HG03060 (cell line): ENCODE data around the gene SORT1.
"Not testable (repeated sequence)": the region's sequence is repeated elsewhere in the genome, so short reads cannot be mapped to it uniquely, and the experiment has no call there.

Source experiments
- ATAC-seq: cut with Tn5 transposase; IDR thresholded peaks from one replicate; pipeline ENCODE4 v1.9.1; 2021; ENCODE audit warnings: low read depth, moderate number of reproducible peaks; ENCODE audit not compliant: unreplicated experiment

SORT1 gene

DNA sequence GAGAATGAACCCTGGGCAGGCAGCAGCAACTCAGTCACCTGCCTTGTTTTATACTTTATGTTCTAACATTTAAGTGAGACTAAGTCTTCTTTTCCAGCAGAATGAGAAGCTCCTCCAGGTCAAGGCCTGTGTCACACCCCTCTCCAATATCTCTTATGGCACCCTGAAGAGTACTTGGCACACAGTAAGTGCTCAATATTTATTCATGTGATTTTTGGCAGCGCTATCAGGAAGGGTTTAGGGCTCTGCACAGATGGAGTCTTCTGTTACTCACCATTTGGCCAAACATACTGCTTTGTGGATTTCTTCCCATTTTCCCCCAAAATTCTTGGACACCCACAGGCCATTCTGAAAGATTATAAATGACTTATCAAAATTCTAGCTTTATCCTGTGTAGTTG, 47.1 kb downstream of the SORT1 start:
- ATAC-seq: no peak

DNA sequence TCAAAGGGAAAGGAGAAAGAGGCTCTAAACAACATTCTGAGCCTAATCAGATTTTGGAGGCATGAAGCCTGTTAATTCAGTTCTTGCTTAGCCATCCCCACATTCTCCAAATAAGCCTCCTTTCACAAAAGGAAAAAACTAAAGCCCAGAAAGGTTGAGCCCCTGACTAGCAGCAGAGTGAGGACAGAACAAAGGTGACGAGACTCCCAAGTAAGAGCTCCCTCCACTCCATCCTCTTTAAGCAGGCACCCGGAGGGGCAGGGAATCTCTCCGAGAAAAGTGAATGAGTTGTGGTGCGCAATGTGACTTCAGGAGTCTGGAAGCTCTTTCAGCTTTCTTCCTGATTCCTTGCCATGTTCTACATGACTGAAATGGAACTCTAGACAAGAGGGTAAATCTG, 47.5 kb downstream of the SORT1 start:
- no peak for ATAC-seq

DNA sequence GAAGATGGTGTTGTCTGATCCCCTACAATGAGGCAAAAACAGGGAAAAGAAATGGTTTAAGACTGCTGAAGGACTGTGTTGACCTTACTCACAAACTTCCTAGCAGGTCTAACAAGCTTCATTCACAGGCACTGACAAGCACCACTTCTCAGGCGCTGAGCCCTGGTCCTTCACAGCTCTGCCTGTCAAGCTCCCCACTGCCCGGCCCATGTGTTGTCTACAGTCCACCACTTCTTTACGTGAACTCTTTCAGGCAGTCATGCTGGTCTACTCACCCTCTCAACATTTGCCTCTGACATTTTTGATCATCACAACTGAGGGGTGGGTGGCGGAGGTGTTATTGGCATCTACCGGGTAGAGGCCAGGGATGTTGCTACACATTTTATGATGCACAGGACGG, 50.2 kb downstream of the SORT1 start:
- no peak for ATAC-seq

DNA sequence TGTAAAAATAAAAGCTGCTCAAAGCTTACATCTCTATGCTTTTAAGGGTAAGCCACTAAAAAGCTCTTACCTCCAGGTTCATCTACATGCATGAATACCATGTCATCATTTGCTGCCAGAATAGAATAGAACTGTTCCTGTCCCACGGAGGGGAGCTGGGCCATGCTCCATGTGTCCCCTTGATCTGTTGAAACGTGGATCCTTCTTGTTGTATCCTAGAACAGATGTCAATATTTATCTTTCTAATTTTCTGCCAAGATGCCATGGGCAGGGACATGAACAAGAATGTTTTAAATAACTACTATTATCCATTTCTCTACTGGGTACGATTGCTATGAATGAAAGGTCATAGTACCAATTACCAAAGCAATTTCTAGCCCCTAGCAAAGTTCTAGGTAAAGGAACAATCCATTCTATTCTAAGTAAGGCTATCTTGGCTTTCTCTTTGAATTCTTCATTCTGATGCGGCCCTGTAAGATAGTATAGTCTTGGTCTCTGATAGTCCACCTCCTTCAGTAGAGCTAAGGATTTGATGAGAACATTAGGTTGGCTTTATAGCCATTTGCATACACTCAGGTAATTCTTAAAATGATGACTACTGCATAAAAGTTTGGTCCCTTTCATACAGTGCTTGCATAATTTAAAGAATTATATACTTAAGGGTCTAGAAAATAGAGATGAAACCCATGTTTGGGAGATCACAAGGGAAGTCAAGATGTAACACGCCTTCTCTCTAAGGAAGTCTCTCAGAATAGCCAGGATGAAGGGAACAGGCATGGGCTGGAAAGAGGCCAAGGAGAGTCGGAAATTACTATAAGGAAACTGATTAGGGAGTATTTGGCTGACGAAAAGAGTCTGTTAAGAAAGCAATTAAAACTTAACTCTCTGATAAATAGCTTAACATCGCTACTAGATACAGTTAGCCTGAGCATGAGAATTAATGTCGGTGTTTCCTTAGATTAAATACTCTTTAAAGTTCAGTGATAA, 55.5 kb downstream of the SORT1 start:
- no peak for ATAC-seq

DNA sequence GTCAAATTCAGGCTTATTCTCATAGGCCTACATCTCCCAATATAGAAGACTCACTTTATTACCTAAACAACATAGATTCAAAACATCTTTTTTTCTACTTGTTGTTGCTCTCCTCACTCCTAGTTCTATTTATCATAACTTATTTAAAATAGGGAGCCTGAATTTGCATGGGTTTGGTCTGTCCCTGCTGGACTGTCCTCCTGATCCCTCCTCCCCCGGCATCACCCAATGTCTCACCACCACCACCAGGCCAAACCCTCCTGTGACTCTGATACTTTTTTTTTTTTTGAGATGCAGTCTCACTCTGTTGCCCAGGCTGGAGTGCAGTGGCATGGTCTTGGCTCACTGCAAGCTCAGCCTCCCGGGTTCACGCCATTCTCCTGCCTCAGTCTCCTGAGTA, 59.1 kb downstream of the SORT1 start:
- ATAC-seq: no peak

DNA sequence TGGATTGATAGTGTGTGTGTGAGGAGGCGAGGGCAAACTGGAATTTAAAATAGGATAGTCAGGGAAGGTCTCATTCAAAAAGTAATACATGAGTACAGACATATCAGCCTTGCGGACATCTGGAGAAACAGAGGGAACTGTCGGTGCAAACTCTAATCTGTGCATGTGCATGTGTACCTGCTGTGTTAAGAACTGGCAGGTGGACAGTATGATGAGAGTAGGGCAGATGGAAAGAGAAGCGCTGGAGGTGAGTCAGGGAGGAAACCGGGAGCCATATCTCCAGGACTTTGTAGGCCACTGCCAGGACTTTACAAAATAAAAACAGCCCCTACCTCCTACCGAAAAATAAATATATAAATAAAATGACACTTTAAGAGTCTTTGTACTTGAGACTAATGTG, 59.6 kb downstream of the SORT1 start:
- no peak for ATAC-seq

DNA sequence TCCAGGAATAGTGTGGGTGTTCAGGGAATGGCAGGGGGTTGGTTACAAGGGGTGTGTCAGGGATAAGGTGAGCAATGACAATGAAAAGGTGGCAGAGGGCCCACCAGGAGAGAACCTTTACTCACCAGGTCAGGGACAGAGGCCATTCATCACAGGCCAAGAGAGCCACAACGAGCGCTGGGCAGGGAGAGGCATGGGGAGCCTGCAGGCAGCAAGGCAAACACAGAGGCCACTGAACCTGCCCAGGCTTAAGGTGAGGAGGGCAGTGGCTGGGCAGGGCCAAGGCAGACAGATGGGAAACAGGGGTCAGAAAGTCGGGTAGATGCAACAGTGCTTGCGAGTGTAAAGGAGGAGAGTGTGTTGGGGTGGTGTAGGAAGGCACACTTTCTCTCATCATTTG, 62.6 kb downstream of the SORT1 start:
- no peak for ATAC-seq

DNA sequence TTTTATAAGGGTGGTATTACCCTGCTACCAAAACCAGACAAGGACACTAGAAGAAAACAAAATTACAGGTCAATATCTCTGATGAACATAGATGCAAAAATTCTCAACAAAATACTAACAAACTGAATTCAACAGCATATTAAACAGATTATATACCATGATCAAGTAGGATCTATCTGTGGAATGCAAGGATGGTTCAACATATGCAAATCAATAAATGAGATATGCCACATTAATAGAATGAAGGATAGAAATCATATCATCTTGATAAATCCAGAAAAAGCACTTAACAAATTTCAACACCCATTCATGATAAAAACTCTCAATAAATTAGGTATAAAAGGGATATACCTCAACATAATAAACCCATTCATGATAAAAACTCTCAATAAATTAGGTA, 66.6 kb downstream of the SORT1 start:
- no peak for ATAC-seq

DNA sequence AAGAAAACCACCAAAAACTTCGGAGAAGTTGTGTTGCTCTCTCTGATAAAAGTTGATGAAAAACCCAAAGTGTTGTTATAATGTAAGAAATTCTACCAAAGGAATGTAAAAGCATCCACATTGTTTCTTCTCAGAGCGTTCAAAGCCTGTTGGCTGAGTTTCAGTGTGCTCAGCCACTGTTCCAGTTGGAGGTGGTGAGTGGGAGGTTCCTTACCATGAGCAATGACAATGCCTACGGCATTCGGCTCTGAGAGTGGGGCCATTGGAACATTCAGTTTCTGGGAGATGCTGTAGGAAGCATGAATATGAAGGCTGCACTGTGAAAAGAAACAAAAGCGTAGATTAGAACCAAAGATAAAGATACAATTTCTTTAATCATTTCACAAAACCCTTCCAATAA, 70.4 kb downstream of the SORT1 start:
- ATAC-seq: no peak

DNA sequence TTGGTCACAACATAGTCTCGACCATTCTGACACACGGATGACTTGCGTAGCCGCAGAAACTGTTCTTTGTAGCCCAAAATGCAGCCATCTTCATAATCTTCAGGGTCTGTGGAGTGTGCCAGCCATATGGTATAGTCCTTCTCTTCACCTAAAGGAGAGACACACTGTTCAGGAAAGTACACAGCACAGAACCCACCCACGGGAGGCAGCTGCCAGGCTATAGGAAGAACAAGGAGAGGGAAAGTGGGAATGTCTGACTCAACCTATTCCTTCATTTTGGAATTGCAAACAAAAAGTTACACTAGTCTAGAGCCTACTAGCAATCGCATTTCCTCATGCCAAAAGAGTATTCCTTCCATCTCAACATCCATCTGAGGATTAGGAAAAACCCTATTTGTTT, 74.7 kb downstream of the SORT1 start:
- no peak for ATAC-seq

DNA sequence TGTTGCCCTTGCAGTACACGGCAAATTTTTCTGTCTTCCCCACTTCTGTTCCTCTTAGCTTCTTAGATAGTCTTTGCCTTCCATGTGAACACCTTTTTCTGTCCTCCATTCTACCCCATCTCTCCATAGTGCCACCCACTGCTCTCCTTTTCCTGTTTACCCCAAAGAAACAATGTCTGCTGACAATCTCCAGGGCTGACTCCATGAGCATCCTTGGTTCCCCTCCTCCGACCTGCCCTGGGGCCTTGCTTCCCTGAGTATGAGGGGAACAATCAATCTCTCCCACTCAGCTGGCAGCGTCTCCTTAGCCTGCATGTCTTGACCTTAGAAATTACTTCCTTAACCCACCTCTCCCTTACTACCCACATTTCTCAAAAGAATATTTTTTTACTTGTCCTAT, 78.6 kb downstream of the SORT1 start:
- ATAC-seq: no peak

DNA sequence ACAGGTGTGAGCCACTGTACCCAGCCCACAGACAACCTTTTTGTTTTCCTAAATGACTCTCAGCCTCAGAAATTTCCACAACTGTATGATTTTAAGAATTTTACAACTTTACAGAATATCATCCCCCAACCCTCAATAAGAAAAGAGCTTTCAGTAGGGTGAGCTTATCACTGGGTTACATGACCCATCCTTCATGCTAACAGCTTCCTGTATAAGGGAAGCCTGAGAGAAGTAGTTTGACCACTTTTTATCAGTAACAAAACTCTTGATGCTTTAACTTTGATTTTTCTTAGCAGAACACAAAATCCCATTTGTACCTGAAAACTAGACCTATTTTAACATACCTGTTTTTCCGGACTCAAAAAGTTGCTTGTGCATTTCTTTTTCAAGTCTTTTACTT, 81.2 kb downstream of the SORT1 start:
- ATAC-seq: no peak

DNA sequence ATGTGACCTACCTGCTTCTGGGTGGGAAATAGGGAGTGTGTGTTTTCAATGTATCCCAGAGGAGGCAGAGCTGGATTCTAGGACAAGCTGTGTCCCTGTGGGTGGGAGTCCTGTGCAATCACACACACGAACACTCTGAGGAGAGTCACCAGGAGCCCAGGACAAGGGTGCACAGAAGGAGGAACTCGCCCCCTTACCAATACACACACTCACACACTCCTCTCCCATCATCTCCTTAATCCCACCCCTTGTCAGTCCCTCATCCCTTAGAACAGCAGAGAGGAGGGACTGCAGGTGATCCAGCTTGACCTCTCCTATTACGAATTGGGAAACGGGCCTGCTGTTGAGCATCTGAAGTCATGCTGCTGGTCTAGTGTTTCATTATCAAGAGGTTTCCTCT, 82.4 kb downstream of the SORT1 start:
- no peak for ATAC-seq

DNA sequence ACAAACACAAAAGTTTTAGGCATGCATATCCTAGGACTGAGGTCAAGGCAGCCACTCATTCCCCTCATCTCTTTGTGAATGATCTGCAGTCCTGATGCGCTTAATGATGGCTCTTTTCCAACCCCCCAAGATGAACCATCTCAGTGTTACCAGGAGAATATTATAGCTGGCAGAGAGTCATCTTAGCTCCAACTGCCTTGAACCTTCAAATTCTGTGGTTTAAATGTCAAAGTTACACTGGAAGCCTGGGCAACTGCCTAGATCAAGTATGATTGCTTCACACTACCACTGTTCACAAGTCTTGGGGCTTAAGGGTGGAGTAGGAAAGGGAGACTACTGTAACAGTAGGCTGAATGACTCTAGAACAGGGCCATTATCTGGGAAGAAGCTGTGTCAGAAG, 82.9 kb downstream of the SORT1 start:
- ATAC-seq: no peak

DNA sequence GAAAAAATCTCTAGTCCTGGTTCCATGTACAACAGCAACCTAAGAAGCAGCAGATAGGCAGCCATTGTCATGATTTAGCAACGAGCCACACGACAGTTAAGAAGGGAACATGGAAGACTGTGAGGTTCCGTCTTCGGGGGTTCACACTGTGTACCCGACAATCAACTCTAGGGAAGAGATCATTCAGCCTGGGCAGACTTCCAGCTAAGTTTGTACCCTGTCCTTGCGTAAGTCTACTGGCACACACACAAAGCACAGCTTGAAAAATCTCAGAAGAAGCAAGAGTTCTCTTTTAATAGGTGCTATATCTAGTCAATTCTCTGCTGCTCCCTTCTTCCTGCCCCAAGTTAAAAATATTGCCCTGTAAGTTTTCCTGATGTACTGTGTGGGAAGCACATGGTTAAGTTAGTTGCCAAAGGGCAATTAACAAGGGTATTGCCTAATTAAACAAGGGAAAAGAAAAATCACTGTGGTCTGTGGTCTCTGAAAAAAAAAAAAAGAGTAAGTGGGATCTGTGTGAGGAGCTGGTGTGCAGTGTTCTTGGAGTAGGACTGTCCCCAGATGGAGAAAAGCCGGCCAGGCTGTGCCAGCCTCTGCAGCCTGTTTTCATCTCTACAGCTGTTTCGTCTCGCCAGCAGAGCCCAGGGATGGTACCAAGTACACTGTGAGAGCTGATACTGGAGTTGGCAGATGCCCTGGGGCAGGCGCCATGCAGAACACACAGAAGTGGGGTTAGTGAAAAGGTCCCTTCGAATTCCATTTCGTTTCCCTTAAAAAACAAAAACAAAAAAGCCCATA, 84.5 kb downstream of the SORT1 start:
- no peak for ATAC-seq

DNA sequence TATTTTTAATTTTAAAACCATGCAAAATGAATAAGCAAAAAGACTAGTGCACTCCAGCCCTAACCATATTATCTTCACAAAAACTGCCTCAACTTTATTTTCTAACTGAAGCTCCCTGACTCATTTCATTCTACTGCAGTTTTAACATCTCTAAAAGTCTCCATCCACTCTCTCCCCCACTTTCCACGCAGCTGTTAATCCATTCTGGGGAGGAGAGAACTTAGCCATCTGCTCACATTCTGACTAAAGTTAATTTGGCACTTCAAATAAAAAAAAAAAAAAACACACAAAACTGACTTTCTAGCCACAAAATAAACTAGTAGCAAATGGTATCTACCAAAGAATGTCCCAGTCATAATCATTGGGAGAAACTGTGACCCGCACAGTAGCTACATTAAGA, 85.5 kb downstream of the SORT1 start:
- no peak for ATAC-seq

DNA sequence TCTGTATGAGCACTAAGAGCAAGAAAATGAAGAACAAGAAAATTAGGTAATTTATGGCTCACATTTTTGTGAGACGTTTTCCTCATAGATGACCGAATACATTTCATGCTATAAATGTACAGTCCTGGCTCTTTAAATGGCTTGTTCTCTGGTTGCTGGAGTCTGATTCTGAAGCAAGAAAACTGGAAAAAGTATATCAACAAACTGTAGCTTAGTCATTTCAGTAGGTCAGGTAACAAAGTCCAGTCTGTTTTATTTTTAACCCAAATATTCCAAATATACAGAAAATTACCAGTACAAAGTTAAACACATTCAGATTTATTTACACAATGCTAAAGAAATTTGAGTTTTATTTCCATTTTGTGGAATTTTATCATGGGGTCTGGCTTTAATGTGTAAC, 88.4 kb downstream of the SORT1 start:
- no peak for ATAC-seq

DNA sequence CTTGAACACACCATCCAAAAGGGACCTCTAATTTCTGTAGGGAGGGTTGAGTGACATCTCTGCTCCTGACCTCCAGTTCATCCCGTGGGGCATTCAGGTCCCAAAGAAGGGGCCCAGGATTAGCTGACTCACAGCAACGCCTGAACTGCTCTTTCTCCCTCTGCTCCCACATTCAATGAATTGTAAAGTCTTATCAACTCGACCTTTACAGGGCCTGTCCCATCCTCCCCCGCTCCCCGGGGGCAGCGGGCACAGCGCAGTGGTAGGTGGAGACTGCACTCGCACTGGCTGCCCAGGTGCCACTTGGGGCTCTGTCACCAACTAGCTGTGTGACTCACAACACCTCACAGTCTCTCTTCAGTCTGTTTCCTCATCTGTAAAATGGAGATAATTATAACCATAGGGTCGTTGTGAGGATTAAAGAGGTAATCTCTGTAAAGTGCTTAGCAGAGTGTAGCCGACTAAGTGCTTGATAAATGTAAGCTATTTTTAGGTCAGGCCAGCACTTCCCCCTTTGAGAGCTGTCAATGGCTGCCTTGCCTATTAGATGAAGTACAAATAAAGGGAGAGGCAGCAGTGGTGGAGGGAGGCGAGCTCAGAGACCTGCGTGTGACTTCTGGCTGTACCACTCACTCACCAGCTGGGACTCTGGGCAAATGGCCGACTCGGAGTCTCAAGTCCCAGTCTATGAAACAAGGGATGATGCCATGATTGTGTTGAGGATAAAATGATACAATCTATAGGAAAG, 90.3 kb downstream of the SORT1 start:
- ATAC-seq: no peak

DNA sequence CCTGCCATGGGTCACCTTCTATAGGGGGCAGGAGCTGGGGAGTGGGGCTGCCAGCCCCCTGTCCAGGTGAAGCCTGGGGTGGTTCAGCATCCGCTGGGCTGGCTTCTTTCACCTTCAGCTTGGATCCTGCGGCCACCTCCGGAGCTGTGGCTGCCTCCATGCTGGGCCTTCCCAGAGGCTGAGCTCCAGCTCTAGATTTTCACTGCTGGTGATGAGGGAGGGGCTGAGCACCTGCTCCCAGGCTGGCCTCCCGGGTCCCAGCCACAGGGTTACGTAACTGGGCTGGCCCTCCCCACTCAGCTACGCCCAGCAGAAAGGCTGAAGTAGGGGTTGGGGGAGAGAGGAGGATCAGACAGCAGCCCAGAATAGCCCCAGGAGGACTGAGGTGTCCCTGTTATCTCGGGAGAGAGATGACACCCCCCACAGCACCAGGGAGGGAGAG, 90.9 kb downstream of the SORT1 start, which contains the start of gene MYBPHL:
Gene MYBPHL, minus strand, starts transcription at position 180 of the 442 bp plus-strand sequence. Its CDS starts 20 bp downstream, at position 160.
- ATAC-seq: no peak

DNA sequence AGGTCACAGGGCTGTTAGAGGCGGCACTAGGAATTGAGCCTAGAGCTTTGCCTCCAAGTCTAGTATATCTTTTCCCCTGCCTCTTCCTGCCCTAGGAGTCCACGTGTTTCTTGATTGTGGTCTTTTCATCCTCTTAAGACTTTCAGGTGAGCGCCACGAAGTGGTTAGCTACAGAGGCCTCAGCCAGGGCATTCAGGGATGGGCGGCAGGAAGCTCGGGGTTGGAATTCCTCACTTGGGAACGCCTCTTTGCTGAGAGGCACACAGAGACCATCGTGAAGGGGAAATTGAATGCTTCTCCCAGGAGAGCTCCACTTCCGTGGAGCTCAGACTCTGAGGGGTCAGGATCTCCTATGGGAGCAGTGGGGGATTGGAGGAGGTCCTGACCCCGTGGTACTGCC, 91.7 kb downstream of the SORT1 start:
- not testable (repeated sequence) for ATAC-seq
